ENCODE data around the gene SPTLC3.

SPTLC3 gene

GRCh38 chr20:13202565-13202964 lies 193.8 kb downstream of the SPTLC3 start:
- H3K36me3 ChIP-seq (ENCODE audit: control insufficient read depth, low read length) = no peaks in the 10 kb centered on the region
- no peak overlapping the region for H3K4me3 ChIP-seq (ENCODE audit: low read length)
- no peaks in the 10 kb centered on the region for H3K9me2 ChIP-seq (replicated peaks; ENCODE audit: control insufficient read depth, low read length)
- no peaks in the 10 kb centered on the region for H3K4me1 ChIP-seq (ENCODE audit: control insufficient read depth, low read length)
- H3K27ac ChIP-seq (ENCODE audit: low read depth, low read length) = no peak overlapping the region
- H3K79me2 ChIP-seq (ENCODE audit: control insufficient read depth, low read length) = no peaks in the 10 kb centered on the region
- no peak for TF ChIP-seq EZH2phosphoT487 (IDR thresholded peaks at IDR 0.05; ENCODE audit: borderline replicate concordance, low read length)
- H3K9me3 ChIP-seq (ENCODE audit: control insufficient read depth, insufficient read depth, low read length) = no peaks in the 10 kb centered on the region
- H4K20me1 ChIP-seq (ENCODE audit: control insufficient read depth, insufficient read depth, low read depth, low read length) = no peaks in the 10 kb centered on the region
- H3K4me2 ChIP-seq (ENCODE audit: low read length) = no peak overlapping the region
- no peaks in the 10 kb centered on the region for H3F3A ChIP-seq (ENCODE audit: control insufficient read depth, insufficient read depth)
- H3K27me3 ChIP-seq (ENCODE audit: control insufficient read depth, low read length) = no peaks in the 10 kb centered on the region

- Histone ChIP-seq H3K27ac (ENCODE audit: low read depth, low read length) (no peak overlapping the region), H3K36me3 (ENCODE audit: control insufficient read depth, low read length) (no peaks in the 10 kb centered on the region), H3K9me2 (replicated peaks; ENCODE audit: control insufficient read depth, low read length) (no peaks in the 10 kb centered on the region), H3K4me1 (ENCODE audit: control insufficient read depth, low read length) (no peaks in the 10 kb centered on the region), H3K9me3 (ENCODE audit: control insufficient read depth, insufficient read depth, low read length) (no peaks in the 10 kb centered on the region), H3F3A (ENCODE audit: control insufficient read depth, insufficient read depth) (no peaks in the 10 kb centered on the region), H3K4me2 (ENCODE audit: low read length) (no peak overlapping the region), H3K27me3 (ENCODE audit: control insufficient read depth, low read length) (no peaks in the 10 kb centered on the region), H4K20me1 (ENCODE audit: control insufficient read depth, insufficient read depth, low read depth, low read length) (no peaks in the 10 kb centered on the region), H3K79me2 (ENCODE audit: control insufficient read depth, low read length) (no peaks in the 10 kb centered on the region), H3K4me3 (ENCODE audit: low read length) (no peak overlapping the region)
- TF ChIP-seq CTCF (IDR thresholded peaks at IDR 0.05; ENCODE audit: low read depth, low read length, poor library complexity, severe bottlenecking) = no peak
- no peak for TF ChIP-seq EZH2phosphoT487 (IDR thresholded peaks at IDR 0.05; ENCODE audit: borderline replicate concordance, low read length)
Observed at GRCh38 chr20:13205425-13205824, 196.7 kb downstream of the SPTLC3 start.

GRCh38 chr20:13205848-13206434 lies 197.2 kb downstream of the SPTLC3 start:
- H3K9me3 ChIP-seq (ENCODE audit: control insufficient read depth, insufficient read depth, low read length) = no peaks in the 10 kb centered on the region
- no peak overlapping the region for H3K4me2 ChIP-seq (ENCODE audit: low read length)
- H3K79me2 ChIP-seq (ENCODE audit: control insufficient read depth, low read length) = no peaks in the 10 kb centered on the region
- H3K9me2 ChIP-seq (replicated peaks; ENCODE audit: control insufficient read depth, low read length) = no peaks in the 10 kb centered on the region
- H4K20me1 ChIP-seq (ENCODE audit: control insufficient read depth, insufficient read depth, low read depth, low read length) = no peaks in the 10 kb centered on the region
- no peaks in the 10 kb centered on the region for H3K4me1 ChIP-seq (ENCODE audit: control insufficient read depth, low read length)
- no peak overlapping the region for H3K4me3 ChIP-seq (ENCODE audit: low read length)
- TF ChIP-seq EZH2phosphoT487 (IDR thresholded peaks at IDR 0.05; ENCODE audit: borderline replicate concordance, low read length) = no peak
- TF ChIP-seq CTCF (IDR thresholded peaks at IDR 0.05; ENCODE audit: low read depth, low read length, poor library complexity, severe bottlenecking) = no peak
- no peaks in the 10 kb centered on the region for H3F3A ChIP-seq (ENCODE audit: control insufficient read depth, insufficient read depth)
- no peaks in the 10 kb centered on the region for H3K27me3 ChIP-seq (ENCODE audit: control insufficient read depth, low read length)
- no peaks in the 10 kb centered on the region for H3K36me3 ChIP-seq (ENCODE audit: control insufficient read depth, low read length)
- H3K27ac ChIP-seq (ENCODE audit: low read depth, low read length) = no peak overlapping the region

- H3K27me3 ChIP-seq (ENCODE audit: control insufficient read depth, low read length) = no peaks in the 10 kb centered on the region
- H3K4me2 ChIP-seq (ENCODE audit: low read length) = no peak overlapping the region
- no peaks in the 10 kb centered on the region for H3K9me2 ChIP-seq (replicated peaks; ENCODE audit: control insufficient read depth, low read length)
- H3K36me3 ChIP-seq (ENCODE audit: control insufficient read depth, low read length) = no peaks in the 10 kb centered on the region
- no peaks in the 10 kb centered on the region for H4K20me1 ChIP-seq (ENCODE audit: control insufficient read depth, insufficient read depth, low read depth, low read length)
- TF ChIP-seq EZH2phosphoT487 (IDR thresholded peaks at IDR 0.05; ENCODE audit: borderline replicate concordance, low read length) (no peak), CTCF (IDR thresholded peaks at IDR 0.05; ENCODE audit: low read depth, low read length, poor library complexity, severe bottlenecking) (no peak)
- no peak overlapping the region for H3K4me3 ChIP-seq (ENCODE audit: low read length)
- no peaks in the 10 kb centered on the region for H3F3A ChIP-seq (ENCODE audit: control insufficient read depth, insufficient read depth)
- no peaks in the 10 kb centered on the region for H3K4me1 ChIP-seq (ENCODE audit: control insufficient read depth, low read length)
- H3K9me3 ChIP-seq (ENCODE audit: control insufficient read depth, insufficient read depth, low read length) = no peaks in the 10 kb centered on the region
- no peaks in the 10 kb centered on the region for H3K79me2 ChIP-seq (ENCODE audit: control insufficient read depth, low read length)
- no peak overlapping the region for H3K27ac ChIP-seq (ENCODE audit: low read depth, low read length)
Observed at GRCh38 chr20:13207016-13207415, 198.2 kb downstream of the SPTLC3 start.
